MM.1S (cell line): ENCODE results near the gene SELENOO.

Experiments used
- CTCF ChIP-seq: fragments of 300-600 bp; sonication (generic); IDR thresholded peaks from 2 replicates; pipeline ENCODE4 v1.5.1; 2016; ENCODE audit warnings: antibody characterized with exemption, low read length, mixed read lengths
- EZH2 ChIP-seq: fragments of 300-600 bp; sonication (generic); optimal IDR thresholded peaks from 2 replicates; pipeline ENCODE3; 2017; ENCODE audit warnings: low read depth, mild to moderate bottlenecking, antibody characterized with exemption, low read length, mixed read lengths
- EZH2phosphoT487 ChIP-seq: fragments of 300-600 bp; sonication (generic); IDR thresholded peaks from 2 replicates; pipeline ENCODE4 v1.6.1; 2018; ENCODE audit warnings: antibody characterized with exemption, low read length

DNA sequence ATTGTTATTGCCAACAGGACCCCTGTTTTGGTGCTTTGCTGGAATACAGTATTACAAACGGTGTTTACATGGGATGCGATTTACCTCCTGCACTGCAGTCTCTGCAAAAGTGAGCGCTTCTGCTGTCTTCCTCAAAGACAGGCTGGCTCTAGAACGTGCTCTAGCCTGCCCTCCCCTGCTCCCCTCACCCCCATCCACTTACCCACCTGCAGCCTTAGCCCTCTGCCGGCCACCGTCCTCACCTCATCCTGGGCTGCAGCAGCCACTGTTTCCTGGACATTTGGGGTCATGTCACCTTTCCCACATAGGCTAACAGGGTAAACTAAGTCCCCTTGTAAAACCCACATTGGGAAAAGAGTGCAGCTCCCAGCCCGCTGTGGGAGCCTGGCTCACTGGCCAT is 39.9 kb upstream of the SELENOO start:
- no peak for TF ChIP-seq CTCF
- TF ChIP-seq EZH2 = no peak
- no peak for TF ChIP-seq EZH2phosphoT487
